Astrocyte of the cerebellum (primary cell): ENCODE data around the gene ARAP1.
A peak's percentile ranks its signal among the peaks of the same experiment; 100 is the strongest.

Experiments used
- DNase-seq: peaks from one replicate; pipeline ENCODE4 v3.0.0-alpha.2; 2011; ENCODE audit warnings: low read depth
- H3K4me3 ChIP-seq: 2 replicates; pipeline ENCODE4 v1.5.1; 2011; ENCODE audit warnings: mild to moderate bottlenecking, low read depth, low read length, moderate library complexity
- CTCF ChIP-seq: IDR thresholded peaks from 2 replicates; pipeline ENCODE4 v1.5.1; 2012; ENCODE audit warnings: low read length, low read depth, moderate library complexity, mild to moderate bottlenecking; ENCODE audit errors: missing control alignments
- in situ Hi-C: cut with HindIII; loops from 2 replicates; pipeline ENCODE4 v1.10.0; 2017; ENCODE audit warnings: low sequenced_read_pairs

The ARAP1 gene

GRCh38 chr11:72706579-72706978, 45.6 kb downstream of the ARAP1 start:
- in situ Hi-C loops = no loop called here
- no peak overlapping the region for H3K4me3 ChIP-seq
- DNase-seq = no peak
- TF ChIP-seq CTCF = no peak

- no peak overlapping the region for H3K4me3 ChIP-seq
- DNase-seq = no peak
- in situ Hi-C loops = no loop called here
- no peak for TF ChIP-seq CTCF
These were observed 46.5 kb downstream of the ARAP1 start for GRCh38 chr11:72705442-72706365.

- DNase-seq = no peak
- in situ Hi-C loops = no loop called here
- no peak for TF ChIP-seq CTCF
- no peak overlapping the region for H3K4me3 ChIP-seq
These were observed 47.4 kb downstream of the ARAP1 start for GRCh38 chr11:72704783-72705265.

GRCh38 chr11:72704028-72704782, 48.0 kb downstream of the ARAP1 start:
- in situ Hi-C loops = no loop called here
- DNase-seq = no peak
- H3K4me3 ChIP-seq = no peak overlapping the region
- TF ChIP-seq CTCF = peak; percentile 7

GRCh38 chr11:72703267-72704008, 48.8 kb downstream of the ARAP1 start:
- DNase-seq = no peak
- in situ Hi-C loops = no loop called here

More at GRCh38 chr11:72703267-72704008, 48.8 kb downstream of the ARAP1 start:
- no peak overlapping the region for H3K4me3 ChIP-seq
- TF ChIP-seq CTCF = no peak
